Esophagus squamous epithelium (tissue), 4 donors: Measurements from ENCODE around the gene SLC35G2.

Experiments used
- CTCF ChIP-seq, 6 experiments: fragments of 450-650 bp in 4 of 6; fragments of 200-600 bp in 2 of 6; sonication (generic) in 2 of 6; IDR thresholded peaks; one replicate each; pipeline ENCODE4 v1.5.1; 2016 to 2019; ENCODE audit warnings: antibody characterized with exemption in 6 of 6, mild to moderate bottlenecking in 4 of 6, moderate library complexity in 4 of 6
- POLR2A ChIP-seq, 4 donors: fragments of 450-650 bp; IDR thresholded peaks; one replicate each; pipeline ENCODE4 v1.6.1; 2017; ENCODE audit warnings: antibody characterized with exemption in 4 of 4, mild to moderate bottlenecking in 4 of 4, moderate library complexity in 3 of 4

GRCh38 chr3:136885357-136886213 is 66.7 kb downstream of the SLC35G2 start:
- TF ChIP-seq CTCF (IDR thresholded peaks at IDR 0.05) (no peak), POLR2A (IDR thresholded peaks at IDR 0.05) (no peak)
